Duodenal mucosa (tissue), 2 donors: Measurements from ENCODE around the gene RARRES1.

Source experiments
- H3K27ac ChIP-seq: one replicate; pipeline ENCODE4 v1.7.0; 2013; ENCODE audit warnings: low read depth, low read length
- H3K27me3 ChIP-seq, 2 donors: one replicate each; pipeline ENCODE4 v1.7.0; 2013; ENCODE audit warnings: low read length in 2 of 2, control low read depth in 1 of 2; ENCODE audit not compliant: insufficient read depth in 2 of 2, control insufficient read depth in 1 of 2
- H3K36me3 ChIP-seq, 2 donors: one replicate each; pipeline ENCODE4 v1.7.0; 2013; ENCODE audit warnings: low read length in 2 of 2, control low read depth in 1 of 2; ENCODE audit not compliant: insufficient read depth in 2 of 2, control insufficient read depth in 1 of 2
- H3K4me1 ChIP-seq, 2 donors: one replicate each; pipeline ENCODE4 v1.7.0; 2013; ENCODE audit warnings: low read length in 2 of 2, control low read depth in 1 of 2; ENCODE audit not compliant: insufficient read depth in 2 of 2, control insufficient read depth in 1 of 2
- H3K4me3 ChIP-seq, 2 donors: one replicate each; pipeline ENCODE4 v1.7.0; 2013; ENCODE audit warnings: low read length in 2 of 2, low read depth in 1 of 2
- H3K9ac ChIP-seq, 2 donors: one replicate each; pipeline ENCODE4 v1.7.0; 2013; ENCODE audit warnings: low read length in 2 of 2, low read depth in 1 of 2
- H3K9me3 ChIP-seq, 2 donors: one replicate each; pipeline ENCODE4 v1.7.0; 2013; ENCODE audit warnings: low read length in 2 of 2, control low read depth in 1 of 2; ENCODE audit not compliant: control insufficient read depth in 1 of 2

RARRES1 gene

GRCh38 chr3:158722108-158722507 lies 10.1 kb downstream of the RARRES1 start:
- Histone ChIP-seq H3K4me1 (peaks cover 24 to 33% of the 10 kb centered on the region in 2 donors), H3K27ac (no peak overlapping the region)

GRCh38 chr3:158718490-158719170 lies 13.6 kb downstream of the RARRES1 start:
- no peak overlapping the region for H3K9ac ChIP-seq
- no peak overlapping the region for H3K27ac ChIP-seq
- peaks cover 0 to 3% of the 10 kb centered on the region in 2 donors for H3K36me3 ChIP-seq
- no peaks in the 10 kb centered on the region for H3K9me3 ChIP-seq
- peaks cover 9 to 10% of the 10 kb centered on the region in 2 donors for H3K4me1 ChIP-seq
- H3K27me3 ChIP-seq: no peaks in the 10 kb centered on the region
- no peak overlapping the region for H3K4me3 ChIP-seq

More at GRCh38 chr3:158722108-158722507, 10.1 kb downstream of the RARRES1 start:
- Histone ChIP-seq H3K36me3 (peaks cover 0 to 3% of the 10 kb centered on the region in 2 donors), H3K4me3 (no peak overlapping the region), H3K9me3 (no peaks in the 10 kb centered on the region), H3K9ac (no peak overlapping the region), H3K27me3 (no peaks in the 10 kb centered on the region)

GRCh38 chr3:158717576-158717975 lies 14.7 kb downstream of the RARRES1 start:
- no peak overlapping the region for H3K27ac ChIP-seq
- no peak overlapping the region for H3K4me3 ChIP-seq
- peaks cover 3 to 7% of the 10 kb centered on the region in 2 donors for H3K36me3 ChIP-seq
- no peaks in the 10 kb centered on the region for H3K27me3 ChIP-seq
- no peak overlapping the region for H3K9ac ChIP-seq
- H3K9me3 ChIP-seq: no peaks in the 10 kb centered on the region
- H3K4me1 ChIP-seq: no peaks in the 10 kb centered on the region

- Histone ChIP-seq H3K9ac (no peak overlapping the region), H3K4me1 (no peaks in the 10 kb centered on the region), H3K27me3 (no peaks in the 10 kb centered on the region), H3K27ac (no peak overlapping the region), H3K9me3 (no peaks in the 10 kb centered on the region), H3K36me3 (peaks cover 13 to 16% of the 10 kb centered on the region in 2 donors), H3K4me3 (no peak overlapping the region)
Measured at GRCh38 chr3:158713094-158713499, 19.2 kb downstream of the RARRES1 start.

GRCh38 chr3:158712443-158712842 lies 19.8 kb downstream of the RARRES1 start:
- Histone ChIP-seq H3K27ac (peak overlapping the region; percentile 6), H3K36me3 (peaks cover 13 to 19% of the 10 kb centered on the region in 2 donors), H3K27me3 (no peaks in the 10 kb centered on the region)

GRCh38 chr3:158711886-158712285 lies 20.4 kb downstream of the RARRES1 start:
- no peaks in the 10 kb centered on the region for H3K4me1 ChIP-seq
- no peaks in the 10 kb centered on the region for H3K27me3 ChIP-seq
- H3K9ac ChIP-seq: no peak overlapping the region
- no peak overlapping the region for H3K4me3 ChIP-seq
- no peaks in the 10 kb centered on the region for H3K9me3 ChIP-seq
- H3K36me3 ChIP-seq: peaks cover 13 to 19% of the 10 kb centered on the region in 2 donors
- no peak overlapping the region for H3K27ac ChIP-seq

More at GRCh38 chr3:158712443-158712842, 19.8 kb downstream of the RARRES1 start:
- Histone ChIP-seq H3K9ac (no peak overlapping the region), H3K4me3 (no peak overlapping the region), H3K9me3 (no peaks in the 10 kb centered on the region), H3K4me1 (no peaks in the 10 kb centered on the region)

GRCh38 chr3:158710601-158711000 lies 21.7 kb downstream of the RARRES1 start:
- Histone ChIP-seq H3K9me3 (no peaks in the 10 kb centered on the region), H3K27ac (no peak overlapping the region)

GRCh38 chr3:158709666-158710083 lies 22.6 kb downstream of the RARRES1 start:
- no peak overlapping the region for H3K4me3 ChIP-seq
- no peaks in the 10 kb centered on the region for H3K4me1 ChIP-seq
- no peak overlapping the region for H3K9ac ChIP-seq
- peaks cover 13 to 28% of the 10 kb centered on the region in 2 donors for H3K36me3 ChIP-seq
- H3K27me3 ChIP-seq: no peaks in the 10 kb centered on the region
- no peaks in the 10 kb centered on the region for H3K9me3 ChIP-seq
- no peak overlapping the region for H3K27ac ChIP-seq

More at GRCh38 chr3:158710601-158711000, 21.7 kb downstream of the RARRES1 start:
- no peaks in the 10 kb centered on the region for H3K4me1 ChIP-seq
- H3K9ac ChIP-seq: no peak overlapping the region
- no peaks in the 10 kb centered on the region for H3K27me3 ChIP-seq
- peaks cover 13 to 22% of the 10 kb centered on the region in 2 donors for H3K36me3 ChIP-seq
- no peak overlapping the region for H3K4me3 ChIP-seq

- H3K27me3 ChIP-seq: no peaks in the 10 kb centered on the region
- no peak overlapping the region for H3K4me3 ChIP-seq
- no peak overlapping the region for H3K9ac ChIP-seq
- H3K36me3 ChIP-seq: peaks cover 2 to 21% of the 10 kb centered on the region in 2 donors
- no peaks in the 10 kb centered on the region for H3K9me3 ChIP-seq
- H3K4me1 ChIP-seq: no peaks in the 10 kb centered on the region
- H3K27ac ChIP-seq: no peak overlapping the region
Measured at GRCh38 chr3:158703566-158703965, 28.7 kb downstream of the RARRES1 start.

GRCh38 chr3:158702815-158703481 lies 29.3 kb downstream of the RARRES1 start:
- H3K27me3 ChIP-seq: no peaks in the 10 kb centered on the region
- no peak overlapping the region for H3K27ac ChIP-seq
- H3K9ac ChIP-seq: no peak overlapping the region
- no peaks in the 10 kb centered on the region for H3K9me3 ChIP-seq
- no peaks in the 10 kb centered on the region for H3K4me1 ChIP-seq
- no peak overlapping the region for H3K4me3 ChIP-seq
- H3K36me3 ChIP-seq: peaks cover 2 to 22% of the 10 kb centered on the region in 2 donors
